Superior temporal gyrus (tissue), 1 donor: ENCODE measurements around the gene BNIP3.
A peak's percentile ranks its signal among the peaks of the same experiment; 100 is the strongest.

Source experiments
- DNase-seq: peaks from one replicate; pipeline ENCODE4 v3.0.0-alpha.2; 2016; ENCODE audit errors: extremely low spot score

Gene BNIP3

GRCh38 chr10:131981429-131982184 lies at the start of gene BNIP3:
BNIP3 (minus strand) TSS chr10:131981923; CDS start chr10:131981806, 117 bp downstream.
- peak; percentile 89 for DNase-seq

- no peak for DNase-seq
These were observed 49.3 kb upstream of the BNIP3 start for GRCh38 chr10:132030898-132031463.

GRCh38 chr10:132028706-132029105 lies 47.0 kb upstream of the BNIP3 start:
- no peak for DNase-seq

- DNase-seq = no peak
These were observed 45.8 kb upstream of the BNIP3 start for GRCh38 chr10:132027423-132027983.

GRCh38 chr10:132023092-132023811 lies 41.5 kb upstream of the BNIP3 start:
- peak; percentile 89 for DNase-seq

GRCh38 chr10:132022241-132022640 lies 40.5 kb upstream of the BNIP3 start:
- no peak for DNase-seq

- no peak for DNase-seq
These were observed 39.9 kb upstream of the BNIP3 start for GRCh38 chr10:132021504-132022143.

GRCh38 chr10:132021046-132021445 lies 39.3 kb upstream of the BNIP3 start:
- DNase-seq = no peak

GRCh38 chr10:132020456-132020855 lies 38.7 kb upstream of the BNIP3 start:
- DNase-seq = no peak

- DNase-seq = no peak
These were observed 37.6 kb upstream of the BNIP3 start for GRCh38 chr10:132019366-132019765.

GRCh38 chr10:132018446-132018845 lies 36.7 kb upstream of the BNIP3 start:
- DNase-seq = no peak

GRCh38 chr10:132016514-132016913 lies 34.8 kb upstream of the BNIP3 start:
- no peak for DNase-seq

- no peak for DNase-seq
These were observed 29.7 kb upstream of the BNIP3 start for GRCh38 chr10:132011445-132011844.

- no peak for DNase-seq
These were observed 29.3 kb upstream of the BNIP3 start for GRCh38 chr10:132011024-132011423.

- no peak for DNase-seq
These were observed 28.8 kb upstream of the BNIP3 start for GRCh38 chr10:132010483-132010882.

- DNase-seq = no peak
These were observed 27.9 kb upstream of the BNIP3 start for GRCh38 chr10:132009575-132009974.

GRCh38 chr10:132007681-132008080 lies 26.0 kb upstream of the BNIP3 start:
- DNase-seq = no peak

- DNase-seq = no peak
These were observed 25.2 kb upstream of the BNIP3 start for GRCh38 chr10:132006966-132007365.

- no peak for DNase-seq
These were observed 23.4 kb upstream of the BNIP3 start for GRCh38 chr10:132005147-132005546.

GRCh38 chr10:132004052-132004451 lies 22.3 kb upstream of the BNIP3 start:
- no peak for DNase-seq

- no peak for DNase-seq
These were observed 21.7 kb upstream of the BNIP3 start for GRCh38 chr10:132003282-132003924.

- DNase-seq = no peak
These were observed 20.3 kb upstream of the BNIP3 start for GRCh38 chr10:132002004-132002403.
